MM.1S (cell line): ENCODE measurements around the gene PIGB.

ENCODE experiments used
- CTCF ChIP-seq: fragments of 300-600 bp; sonication (generic); IDR thresholded peaks from 2 replicates; pipeline ENCODE4 v1.5.1; 2016; ENCODE audit warnings: antibody characterized with exemption, low read length, mixed read lengths
- EZH2 ChIP-seq: fragments of 300-600 bp; sonication (generic); optimal IDR thresholded peaks from 2 replicates; pipeline ENCODE3; 2017; ENCODE audit warnings: low read depth, mild to moderate bottlenecking, antibody characterized with exemption, low read length, mixed read lengths

- no peak for TF ChIP-seq CTCF
- TF ChIP-seq EZH2 = no peak
These were observed 83.7 kb downstream of the PIGB start for GRCh38 chr15:55402707-55403106.
